ENCODE data around the gene NPAS3.

GRCh38 chr14:33652566-33653307 lies 714.1 kb downstream of the NPAS3 start:
- TF ChIP-seq CTCF (IDR thresholded peaks at IDR 0.05) = no peak
- TF ChIP-seq POLR2A (IDR thresholded peaks at IDR 0.05) = no peak
